HUES64 (cell line): ENCODE data around the gene TRIM24.
"Not testable (repeated sequence)": the region's sequence is repeated elsewhere in the genome, so short reads cannot be mapped to it uniquely, and the experiment has no call there.

Source experiments
- H3K27ac ChIP-seq: 2 replicates; pipeline ENCODE4 v1.7.0; 2013; ENCODE audit warnings: low read depth, low read length, inconsistent platforms
- H3K27me3 ChIP-seq: 2 replicates; pipeline ENCODE4 v1.6.1; 2013; ENCODE audit warnings: mild to moderate bottlenecking, low read length; ENCODE audit not compliant: insufficient read depth
- H3K36me3 ChIP-seq: 2 replicates; pipeline ENCODE4 v1.6.1; 2013; ENCODE audit warnings: mild to moderate bottlenecking, low read length; ENCODE audit not compliant: insufficient read depth
- H3K4me1 ChIP-seq: 2 replicates; pipeline ENCODE4 v1.6.1; 2013; ENCODE audit warnings: mild to moderate bottlenecking, low read length, moderate library complexity; ENCODE audit not compliant: insufficient read depth
- H3K4me3 ChIP-seq: 2 replicates; pipeline ENCODE4 v1.5.1; 2013; ENCODE audit warnings: mild to moderate bottlenecking, low read length, moderate library complexity
- H3K9ac ChIP-seq: 2 replicates; pipeline ENCODE4 v1.6.1; 2013; ENCODE audit warnings: mild to moderate bottlenecking, low read depth, low read length
- H3K9me3 ChIP-seq: 2 replicates; pipeline ENCODE4 v1.6.1; 2013; ENCODE audit warnings: low read depth, low read length; ENCODE audit not compliant: insufficient read depth
- WGBS: fragments of 150-250, 120-280 bp; methylation state at CpG from one replicate; pipeline ENCODE4 v1.1.7; 2013; ENCODE audit warnings: missing lambda C conversion rate; 5-methylcytosine and 5-hydroxymethylcytosine counted together

Gene TRIM24

DNA sequence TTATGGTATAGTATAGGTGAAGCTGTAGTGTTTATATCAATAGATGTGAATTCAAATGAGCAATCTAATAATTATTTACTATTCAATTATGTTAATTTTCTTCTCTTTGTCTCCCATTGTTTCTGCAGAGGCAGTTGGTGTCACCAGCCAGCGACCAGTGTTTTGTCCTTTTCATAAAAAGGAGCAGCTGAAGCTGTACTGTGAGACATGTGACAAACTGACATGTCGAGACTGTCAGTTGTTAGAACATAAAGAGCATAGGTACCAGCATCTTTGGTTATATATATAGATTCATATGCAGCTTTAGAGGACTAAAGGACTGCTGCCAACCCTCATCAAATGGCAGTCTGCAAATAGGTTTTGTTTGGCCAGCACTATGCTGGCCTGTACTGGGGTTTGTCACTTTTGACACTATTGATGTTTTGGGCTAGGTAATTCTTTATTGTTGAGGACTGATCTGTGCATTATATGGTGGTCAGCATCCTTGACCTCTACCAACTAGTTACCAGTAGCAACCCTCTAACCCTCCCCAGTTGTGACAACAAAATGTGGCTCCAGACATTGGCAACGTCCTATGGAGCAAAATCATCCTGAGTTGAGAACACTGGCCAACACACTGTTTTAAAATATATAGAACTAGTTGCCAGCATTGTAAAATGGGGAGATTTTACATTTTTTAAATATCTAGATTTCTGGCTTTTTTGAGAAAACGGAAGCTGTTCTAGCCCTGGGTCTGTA lies 59.2 kb downstream of the TRIM24 start:
- Histone ChIP-seq H3K4me3 (no peak overlapping the region), H3K9me3 (no peaks in the 10 kb centered on the region), H3K27ac (no peak overlapping the region), H3K27me3 (no peaks in the 10 kb centered on the region), H3K4me1 (no peaks in the 10 kb centered on the region), H3K9ac (no peak overlapping the region), H3K36me3 (peaks cover 98% of the 10 kb centered on the region)
- 98% methylated on average over 4 of the region's 4 CpGs for WGBS

- Histone ChIP-seq H3K9ac (no peak overlapping the region), H3K27me3 (no peaks in the 10 kb centered on the region), H3K27ac (no peak overlapping the region), H3K4me3 (no peak overlapping the region), H3K4me1 (no peaks in the 10 kb centered on the region), H3K36me3 (peaks cover 98% of the 10 kb centered on the region), H3K9me3 (peaks cover 12% of the 10 kb centered on the region; the same call in 1 of the 2 replicates)
- WGBS = over 99% methylated on average over 3 of the region's 4 CpGs
These were observed 60.7 kb downstream of the TRIM24 start for GRCh38 chr7:138520742-138521141.

DNA sequence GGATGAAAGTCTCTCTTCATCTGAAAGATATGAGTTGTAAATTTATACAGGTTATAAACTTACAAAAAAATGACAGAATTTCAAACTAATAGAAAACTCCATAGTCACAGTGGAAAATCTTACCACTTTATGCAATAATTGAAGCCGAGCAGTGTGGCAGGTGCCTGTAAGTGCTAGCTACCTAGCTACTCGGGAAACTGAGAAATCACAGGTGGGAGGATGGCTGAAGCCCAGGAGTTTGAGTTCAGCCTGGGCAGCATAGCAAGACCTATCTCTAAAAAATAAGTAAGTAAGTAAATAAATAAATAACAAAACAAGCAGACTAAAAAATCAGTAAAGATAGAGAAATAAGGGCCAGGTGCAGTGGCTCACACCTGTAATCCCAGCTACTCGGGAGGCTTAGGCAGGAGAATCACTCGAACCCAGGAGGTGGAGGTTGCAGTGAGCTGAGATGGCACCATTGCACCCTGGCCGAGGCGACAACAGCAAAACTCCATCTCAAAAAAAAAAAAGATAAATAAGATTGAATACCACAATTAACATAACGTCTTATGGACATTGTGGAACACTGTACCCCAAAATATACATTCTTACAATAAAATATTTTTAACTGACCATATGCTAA lies 61.9 kb downstream of the TRIM24 start:
- no peaks in the 10 kb centered on the region for H3K27me3 ChIP-seq
- peaks cover 99% of the 10 kb centered on the region for H3K36me3 ChIP-seq
- H3K4me3 ChIP-seq = no peak overlapping the region
- over 99% methylated on average over 6 of the region's 7 CpGs for WGBS
- no peak overlapping the region for H3K9ac ChIP-seq
- peaks cover 24% of the 10 kb centered on the region; the same call in 1 of the 2 replicates for H3K9me3 ChIP-seq
- no peaks in the 10 kb centered on the region for H3K4me1 ChIP-seq
- no peak overlapping the region for H3K27ac ChIP-seq

- H3K27ac ChIP-seq = no peak overlapping the region
- H3K9ac ChIP-seq = no peak overlapping the region
- peaks cover 35% of the 10 kb centered on the region for H3K9me3 ChIP-seq
- H3K4me1 ChIP-seq = no peaks in the 10 kb centered on the region
- H3K36me3 ChIP-seq = peaks cover 99% of the 10 kb centered on the region
- no peak overlapping the region for H3K4me3 ChIP-seq
- H3K27me3 ChIP-seq = no peaks in the 10 kb centered on the region
- WGBS = 100% methylated on average over 1 of the region's 2 CpGs
These were observed 64.2 kb downstream of the TRIM24 start for GRCh38 chr7:138524259-138524658.

- Histone ChIP-seq H3K9ac (no peak overlapping the region), H3K9me3 (peaks cover 39% of the 10 kb centered on the region), H3K4me3 (no peak overlapping the region), H3K36me3 (peaks cover 99% of the 10 kb centered on the region), H3K27ac (no peak overlapping the region), H3K4me1 (no peaks in the 10 kb centered on the region), H3K27me3 (no peaks in the 10 kb centered on the region)
- over 99% methylated on average over 3 of the region's 3 CpGs for WGBS
These were observed 65.7 kb downstream of the TRIM24 start for GRCh38 chr7:138525757-138526156.

DNA sequence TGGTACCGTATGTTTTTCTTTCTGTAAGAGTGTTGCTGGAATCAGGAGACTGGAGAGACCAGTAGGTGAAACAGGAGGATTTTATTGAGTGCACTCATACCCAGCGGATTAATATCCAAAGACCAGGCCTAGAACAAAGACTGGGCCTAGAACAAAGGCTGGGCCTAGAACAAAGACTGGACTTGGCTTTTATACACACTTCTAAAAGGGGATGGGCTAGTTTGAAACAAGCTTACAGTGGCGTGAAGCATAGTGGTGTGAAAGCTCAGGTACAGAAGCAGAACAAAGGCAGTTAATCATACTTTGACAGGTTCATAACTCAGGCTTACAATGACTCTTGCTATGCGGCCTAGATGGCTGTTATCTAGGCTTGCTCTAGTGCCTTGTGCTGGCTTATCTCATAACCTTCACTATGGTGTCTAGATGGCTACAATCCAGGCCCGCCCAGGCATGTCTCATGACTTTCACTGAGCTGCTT lies 67.7 kb downstream of the TRIM24 start:
- no peak overlapping the region for H3K27ac ChIP-seq
- peaks cover 83% of the 10 kb centered on the region for H3K36me3 ChIP-seq
- H3K27me3 ChIP-seq = no peaks in the 10 kb centered on the region
- H3K4me1 ChIP-seq = no peaks in the 10 kb centered on the region
- peaks cover 39% of the 10 kb centered on the region for H3K9me3 ChIP-seq
- WGBS = 95% methylated on average over 5 of the region's 5 CpGs
- H3K9ac ChIP-seq = no peak overlapping the region
- H3K4me3 ChIP-seq = no peak overlapping the region

GRCh38 chr7:138536833-138537232 lies 76.8 kb downstream of the TRIM24 start:
- not testable (repeated sequence) for H3K27me3 ChIP-seq, H3K9me3 ChIP-seq, H3K4me1 ChIP-seq, H3K27ac ChIP-seq, H3K9ac ChIP-seq, H3K4me3 ChIP-seq
- H3K36me3 ChIP-seq = peaks cover 63% of the 10 kb centered on the region
- WGBS = 88% methylated on average over 20 of the region's 20 CpGs

DNA sequence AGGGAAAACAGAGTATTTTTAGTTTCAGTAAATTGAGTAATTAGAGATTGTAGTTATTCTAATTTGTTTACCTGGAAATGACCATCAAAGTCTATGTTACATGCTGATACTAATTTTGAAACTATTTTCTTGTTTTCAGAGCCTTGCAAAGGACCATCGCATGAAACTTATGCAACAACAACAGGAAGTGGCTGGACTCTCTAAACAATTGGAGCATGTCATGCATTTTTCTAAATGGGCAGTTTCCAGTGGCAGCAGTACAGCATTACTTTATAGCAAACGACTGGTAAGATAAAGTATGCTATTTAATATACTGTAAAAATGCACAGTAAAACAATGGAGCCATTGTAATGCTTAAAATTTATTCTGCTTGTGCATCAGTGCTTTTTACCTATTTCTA lies 78.5 kb downstream of the TRIM24 start:
- Histone ChIP-seq H3K27me3 (no peaks in the 10 kb centered on the region), H3K9me3 (no peaks in the 10 kb centered on the region), H3K27ac (no peak overlapping the region), H3K9ac (no peak overlapping the region), H3K4me3 (no peak overlapping the region), H3K4me1 (no peaks in the 10 kb centered on the region), H3K36me3 (peaks cover 80% of the 10 kb centered on the region)
- 100% methylated on average over 1 of the region's 2 CpGs for WGBS

DNA sequence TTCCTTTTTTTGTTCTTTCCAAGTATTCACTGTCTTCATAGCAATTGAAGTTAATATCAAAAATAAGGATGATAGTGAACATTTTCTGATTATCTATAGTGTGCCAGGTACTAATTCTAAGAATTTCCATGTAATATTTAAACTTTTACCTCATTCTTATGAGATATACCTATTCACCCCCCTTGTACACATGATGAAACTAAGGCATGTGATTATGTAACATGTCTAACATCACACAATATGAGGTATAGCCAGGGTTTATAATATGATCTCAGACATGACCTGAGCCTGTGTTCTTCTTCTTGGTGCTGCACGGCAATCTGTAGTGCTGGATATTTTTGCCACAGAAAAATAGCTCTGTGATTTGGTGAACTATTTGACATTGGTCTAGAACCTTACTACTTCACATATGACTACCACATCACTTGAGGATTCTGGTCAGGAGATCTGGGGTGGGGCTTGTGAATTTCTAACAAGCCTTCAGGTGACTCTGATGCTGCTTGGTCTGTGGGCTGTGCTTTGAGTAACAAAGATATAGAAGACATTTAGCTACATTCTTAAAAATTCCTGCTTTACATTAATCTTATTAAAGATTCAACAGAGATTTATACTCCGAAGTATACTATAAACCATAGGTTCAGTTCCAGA lies 79.1 kb downstream of the TRIM24 start:
- no peak overlapping the region for H3K27ac ChIP-seq
- H3K27me3 ChIP-seq = no peaks in the 10 kb centered on the region
- peaks cover 86% of the 10 kb centered on the region for H3K36me3 ChIP-seq
- H3K4me3 ChIP-seq = no peak overlapping the region
- no peak overlapping the region for H3K9ac ChIP-seq
- no peaks in the 10 kb centered on the region for H3K4me1 ChIP-seq
- no peaks in the 10 kb centered on the region for H3K9me3 ChIP-seq
- WGBS = 100% methylated on average over 2 of the region's 2 CpGs

- 100% methylated on average over 1 of the region's 2 CpGs for WGBS
- Histone ChIP-seq H3K9me3 (no peaks in the 10 kb centered on the region), H3K4me3 (no peak overlapping the region), H3K27me3 (no peaks in the 10 kb centered on the region), H3K36me3 (peaks cover 100% of the 10 kb centered on the region), H3K4me1 (no peaks in the 10 kb centered on the region), H3K9ac (no peak overlapping the region), H3K27ac (no peak overlapping the region)
These were observed 82.1 kb downstream of the TRIM24 start for GRCh38 chr7:138542183-138542582.

- 93% methylated on average over 2 of the region's 2 CpGs for WGBS
- Histone ChIP-seq H3K27ac (no peak overlapping the region), H3K9ac (no peak overlapping the region), H3K27me3 (no peaks in the 10 kb centered on the region), H3K4me3 (no peak overlapping the region), H3K36me3 (peaks cover 100% of the 10 kb centered on the region), H3K9me3 (no peaks in the 10 kb centered on the region), H3K4me1 (no peaks in the 10 kb centered on the region)
These were observed 83.7 kb downstream of the TRIM24 start for GRCh38 chr7:138543739-138544138.
